Measurements from ENCODE around the gene TREML1.

TREML1 gene

DNA sequence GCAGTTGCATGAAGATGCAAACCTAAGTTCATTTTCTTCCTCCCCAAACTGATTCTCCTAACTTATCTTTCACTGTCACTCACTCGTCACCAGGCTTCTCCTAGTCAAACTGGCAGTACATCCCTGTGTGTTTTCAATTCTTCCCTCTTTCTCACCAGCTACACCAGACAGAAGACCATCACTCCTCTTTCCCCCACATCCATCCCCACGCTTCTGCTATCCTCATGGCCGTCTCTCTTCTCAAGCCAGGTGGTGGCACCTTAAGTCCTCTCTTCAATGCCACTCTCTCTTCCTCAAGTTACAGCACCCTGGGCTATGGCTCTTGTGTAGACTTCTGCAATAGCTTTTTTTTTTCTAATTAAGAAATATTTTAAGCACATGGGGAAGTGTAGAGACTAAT lies 23.1 kb upstream of the TREML1 start:
- no peak for DNase-seq

DNA sequence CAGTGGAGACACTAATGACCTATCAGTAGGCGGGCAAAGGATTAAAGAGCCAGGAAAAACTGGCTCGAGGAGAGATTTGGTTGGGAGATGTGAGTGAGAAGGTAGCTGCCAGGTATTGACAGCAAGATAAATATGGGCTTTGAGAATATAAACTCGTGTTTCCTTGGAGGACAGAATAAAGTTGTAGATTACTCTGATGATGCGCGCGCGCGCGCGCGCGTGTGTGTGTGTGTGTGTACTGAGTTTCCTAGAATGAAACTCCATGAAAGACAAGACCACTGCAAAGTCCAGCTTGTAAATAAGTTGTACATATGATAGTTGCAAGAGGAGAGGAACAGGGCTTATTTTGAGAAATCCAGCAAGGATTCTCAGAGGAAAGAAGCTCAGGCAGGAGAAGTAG lies 22.0 kb upstream of the TREML1 start:
- no peak for DNase-seq

DNA sequence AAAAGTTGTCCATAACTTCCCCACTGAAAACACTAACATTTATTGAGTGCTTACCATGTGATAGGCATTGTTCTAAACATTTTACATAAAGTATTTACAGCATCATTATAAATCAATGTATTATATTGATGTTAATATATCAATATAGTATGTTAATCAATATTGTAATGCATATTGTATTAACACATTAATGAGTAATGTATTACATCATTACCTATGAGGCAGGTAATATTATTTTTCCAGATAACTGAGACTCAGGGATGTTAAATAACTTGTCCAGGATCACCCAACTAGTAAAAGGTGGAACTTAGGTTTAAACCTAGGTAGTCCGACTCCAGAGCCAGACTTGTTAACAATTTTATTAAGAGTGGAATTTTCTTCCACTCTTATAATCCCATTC lies 20.9 kb upstream of the TREML1 start:
- DNase-seq = no peak

DNA sequence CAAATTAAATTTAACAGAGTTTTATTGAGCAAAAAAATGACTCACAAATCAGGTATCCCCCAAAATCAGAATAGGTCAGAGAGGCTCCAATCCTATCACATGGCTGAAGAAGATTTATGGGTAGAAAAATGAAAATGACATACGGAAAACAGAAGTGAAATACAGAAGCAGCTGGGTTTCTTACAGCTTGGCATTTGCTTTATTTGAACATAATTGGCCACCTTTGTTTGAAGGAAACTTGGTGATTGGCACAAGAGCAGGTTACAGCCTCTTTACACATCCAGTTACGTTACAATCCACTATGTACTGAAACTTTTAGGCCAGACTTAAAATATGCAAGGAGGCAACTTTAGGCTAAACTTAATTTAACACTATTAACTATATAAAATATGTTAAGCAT lies 20.5 kb upstream of the TREML1 start:
- DNase-seq = no peak

DNA sequence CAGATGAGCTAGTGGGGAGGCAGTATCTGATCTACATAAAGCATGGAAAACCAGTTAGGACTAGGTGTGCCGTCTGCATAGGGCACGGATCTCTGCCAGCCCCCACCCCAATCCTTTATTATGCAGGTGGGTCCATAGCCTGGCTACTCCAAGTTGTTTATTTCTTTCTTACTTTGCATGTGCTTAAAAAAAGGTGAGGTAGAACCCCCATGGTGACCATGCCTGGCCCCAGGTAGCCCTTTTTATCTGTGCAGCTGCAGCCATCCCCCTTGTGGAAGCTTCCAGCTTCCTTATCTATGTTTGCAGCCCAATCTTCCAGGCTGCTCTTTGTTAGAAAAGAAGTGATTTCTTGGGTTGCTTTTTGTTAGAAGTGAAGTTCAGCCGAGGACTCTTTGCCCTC lies 17.8 kb upstream of the TREML1 start:
- no peak for DNase-seq

DNA sequence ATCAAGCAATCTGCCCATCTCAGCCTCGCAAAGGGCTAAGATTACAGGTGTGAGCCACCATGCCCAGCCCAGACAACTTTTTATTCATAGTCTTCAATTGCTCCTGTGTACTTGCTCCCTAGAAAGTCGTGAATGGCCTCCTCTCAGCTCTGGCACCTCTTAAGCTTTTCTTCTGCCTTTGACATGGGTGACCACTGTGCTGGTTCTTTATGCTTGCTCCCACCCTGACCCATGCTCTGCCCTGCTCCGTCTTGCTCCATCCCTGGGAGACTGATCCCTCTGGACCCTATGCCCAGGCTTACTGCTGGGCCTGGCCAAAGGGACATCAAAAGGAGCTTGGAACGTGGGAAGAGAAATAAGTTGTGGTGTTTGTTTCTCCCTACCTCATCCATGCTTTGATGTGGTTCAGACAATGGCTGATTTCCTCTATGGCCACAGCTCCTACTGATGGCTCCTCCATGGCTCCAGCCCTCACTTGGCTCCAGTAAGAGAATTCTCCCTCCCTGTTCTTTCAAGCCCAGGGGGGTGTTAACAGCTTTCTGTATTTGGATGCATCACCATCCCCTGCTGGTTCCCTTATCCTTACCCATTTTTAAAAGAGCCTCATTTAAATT lies 16.5 kb upstream of the TREML1 start:
- no peak for DNase-seq

DNA sequence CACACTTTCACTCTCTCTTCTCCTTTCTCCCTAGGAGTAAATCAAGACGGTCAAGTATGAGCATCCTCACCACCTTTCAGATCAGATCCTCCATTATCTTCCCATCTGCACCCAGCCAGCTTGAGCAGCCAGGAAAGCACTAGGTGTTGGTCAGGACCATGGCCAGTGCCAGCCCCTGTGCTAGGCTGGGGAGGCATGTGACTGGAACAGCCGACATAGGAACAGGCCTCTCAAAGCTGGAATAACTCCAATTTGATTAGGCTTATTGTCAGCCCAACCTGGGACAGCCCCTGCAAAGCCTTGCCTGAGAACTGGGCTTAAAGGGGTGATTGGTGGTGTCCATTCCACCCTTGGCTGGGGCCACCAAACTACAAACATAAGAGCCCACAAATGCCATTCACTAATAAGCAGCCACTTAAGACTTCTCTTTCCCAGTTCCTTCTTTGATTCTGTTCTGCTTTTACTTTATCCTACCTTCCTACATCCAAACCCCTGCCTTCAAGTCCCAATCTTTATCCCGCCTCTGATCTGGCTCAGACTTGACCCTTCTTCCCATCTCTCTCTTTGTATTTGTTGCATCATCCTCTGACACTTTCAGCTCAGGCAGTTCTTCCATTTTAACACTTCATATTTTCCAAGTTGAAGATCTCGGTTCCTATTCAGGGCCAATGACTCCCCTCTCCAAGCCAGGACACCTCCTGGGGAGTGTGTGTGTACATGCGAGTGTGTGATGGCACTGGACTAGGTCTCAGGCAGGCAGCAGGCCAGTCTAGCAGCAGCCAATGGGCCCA lies 13.2 kb upstream of the TREML1 start:
- no peak for DNase-seq

DNA sequence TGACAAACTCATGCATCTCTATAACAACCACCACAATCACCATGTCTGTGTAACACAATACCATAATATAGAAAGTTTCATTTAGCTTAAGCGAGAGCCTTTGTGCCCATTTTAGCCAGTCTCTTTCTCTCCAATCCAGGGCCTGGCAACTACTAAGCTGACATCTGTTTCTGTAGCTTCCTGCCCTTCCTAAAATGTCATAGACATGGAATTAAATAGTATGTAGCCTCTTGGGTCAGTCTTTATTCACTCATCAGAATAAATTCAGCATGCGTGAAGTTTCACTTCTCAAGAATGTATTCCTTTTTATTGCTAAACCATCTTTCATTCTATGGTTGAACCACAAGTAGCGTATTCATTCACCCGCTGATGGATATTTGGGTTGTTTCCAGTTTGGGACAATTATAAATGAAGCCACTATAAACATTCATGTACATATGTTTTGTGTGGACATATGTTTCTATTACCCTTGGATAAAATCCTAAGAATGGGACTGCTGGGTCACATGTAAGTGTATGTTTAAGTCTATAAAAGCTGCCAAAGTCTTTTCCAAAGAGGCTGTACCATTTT lies 10.5 kb upstream of the TREML1 start:
- no peak for DNase-seq

DNA sequence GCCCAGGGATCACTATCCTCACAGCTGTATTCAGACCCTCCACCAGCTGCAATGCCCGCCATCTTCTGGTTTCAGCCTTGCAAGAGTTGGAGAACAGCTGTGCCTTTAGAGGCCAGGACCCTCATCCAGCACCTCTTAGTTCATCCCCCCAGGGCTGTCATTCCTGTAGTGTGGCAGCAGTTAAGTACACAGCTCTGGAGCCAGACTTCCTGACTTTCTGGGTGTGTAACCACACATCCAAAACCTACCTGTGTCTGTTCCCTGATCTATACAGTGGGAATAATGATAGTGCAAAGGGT lies 9.2 kb upstream of the TREML1 start:
- DNase-seq = no peak

DNA sequence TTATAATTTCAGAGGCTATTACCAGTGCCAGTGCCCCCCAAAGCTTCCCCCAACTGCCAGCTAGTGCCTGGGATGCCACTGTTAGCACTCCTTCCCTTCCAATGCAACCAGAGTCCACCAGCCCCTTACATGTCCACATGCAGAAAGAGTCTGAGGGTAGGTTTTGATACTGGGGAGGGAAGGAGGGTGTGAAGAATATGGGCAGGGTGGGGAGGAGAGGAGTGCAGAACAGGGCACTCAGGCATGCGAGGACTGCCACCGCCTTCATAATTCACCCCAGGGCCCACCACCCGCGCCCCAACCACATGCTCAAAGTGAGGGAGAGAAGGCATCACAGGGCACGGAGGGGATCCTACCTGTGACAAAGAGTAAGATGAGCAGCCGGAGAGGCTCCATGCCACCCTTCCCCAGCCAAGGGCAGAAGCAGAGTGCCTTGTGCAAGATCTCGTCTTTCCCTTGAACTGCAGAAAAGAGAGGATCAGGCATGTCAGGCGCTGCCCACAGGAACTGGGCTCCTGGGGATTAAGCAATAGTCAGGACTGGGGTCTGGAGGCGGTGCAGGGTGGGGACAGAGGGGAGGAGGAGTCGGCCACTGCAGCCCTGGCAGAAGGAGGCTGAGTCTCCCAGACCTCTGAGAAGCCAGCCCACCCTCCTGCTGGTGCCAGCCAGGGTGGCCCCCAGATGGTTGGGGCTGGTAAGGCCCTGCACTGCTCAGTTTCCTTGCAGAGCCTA lies 8.7 kb upstream of the TREML1 start, which contains the start of gene TREM2:
Gene TREM2 (minus strand): TSS at position 430 of the 732 bp plus-strand sequence. CDS start 34 bp downstream, at position 396.
- DNase-seq = no peak

DNA sequence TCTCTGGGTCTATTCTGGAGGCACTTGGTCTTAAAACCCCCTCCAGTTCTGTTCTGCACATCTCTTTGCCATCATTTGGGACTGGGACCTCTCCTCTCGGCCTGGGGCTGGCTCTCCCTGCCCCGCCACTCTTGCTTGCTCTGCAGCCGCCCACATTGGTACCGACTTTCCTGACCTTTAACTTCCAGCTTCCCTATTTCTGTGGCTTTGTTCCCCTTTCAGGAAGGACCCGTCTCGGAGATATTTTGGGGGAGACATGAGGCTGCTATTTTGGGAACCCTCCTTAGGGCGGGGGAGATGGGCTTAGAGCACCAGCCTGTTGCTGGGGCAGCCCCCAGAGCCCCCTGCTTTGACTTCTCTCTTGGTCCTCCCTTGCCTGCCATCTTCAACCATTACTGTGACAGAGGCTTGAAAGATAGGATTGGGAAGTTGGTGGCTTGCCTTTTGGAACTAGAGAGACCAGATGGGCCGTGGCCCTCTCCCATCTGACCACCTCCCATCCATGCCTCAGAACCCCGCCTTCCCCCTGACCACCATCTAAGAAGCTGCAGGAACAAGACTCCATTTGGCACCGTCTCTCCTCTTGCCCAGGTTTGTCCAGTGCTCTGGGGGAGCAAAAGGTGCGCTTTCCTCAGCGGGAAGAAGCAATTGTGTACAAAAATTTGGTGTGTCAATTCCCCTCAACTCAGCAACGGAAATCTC lies 7.9 kb upstream of the TREML1 start:
- DNase-seq = no peak

DNA sequence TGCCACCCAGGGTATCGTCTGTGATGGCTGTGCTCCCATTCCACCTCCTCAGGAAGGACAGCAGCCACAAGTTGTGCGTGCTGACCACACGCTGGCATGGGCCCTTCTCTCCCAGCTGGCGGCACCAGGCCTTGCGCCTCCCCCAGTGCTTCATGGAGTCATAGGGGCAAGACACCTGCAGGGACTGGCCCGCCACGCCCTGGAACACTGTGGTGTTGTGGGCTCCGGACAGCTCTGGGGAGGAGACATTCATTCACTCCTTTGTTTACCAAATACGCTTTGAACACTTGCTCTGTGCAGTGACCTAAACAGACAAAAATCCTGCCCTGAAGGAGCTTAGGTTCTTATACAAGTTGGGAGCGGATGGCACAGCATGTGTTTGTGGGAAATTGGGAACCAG lies 7.2 kb upstream of the TREML1 start:
- DNase-seq = no peak

DNA sequence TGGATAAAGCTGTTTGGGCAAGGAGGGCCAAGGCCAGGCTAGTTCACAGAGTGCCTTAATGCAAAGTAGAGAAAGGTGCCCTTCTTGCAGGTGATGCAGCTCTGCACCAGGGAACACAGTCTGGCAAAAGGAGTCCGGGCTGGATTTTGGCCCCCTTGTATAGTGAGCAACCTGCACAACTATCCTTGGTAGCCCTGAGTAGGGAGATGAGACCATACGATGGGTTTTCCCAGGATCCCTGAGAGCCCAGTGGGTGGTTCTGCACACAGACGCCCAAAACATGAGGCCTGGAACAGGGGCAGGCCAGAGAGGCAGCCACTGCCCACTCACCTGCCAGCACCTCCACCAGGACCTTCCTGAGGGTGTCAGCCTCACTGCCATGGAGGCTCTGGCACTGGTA lies 6.8 kb upstream of the TREML1 start:
- DNase-seq = no peak

DNA sequence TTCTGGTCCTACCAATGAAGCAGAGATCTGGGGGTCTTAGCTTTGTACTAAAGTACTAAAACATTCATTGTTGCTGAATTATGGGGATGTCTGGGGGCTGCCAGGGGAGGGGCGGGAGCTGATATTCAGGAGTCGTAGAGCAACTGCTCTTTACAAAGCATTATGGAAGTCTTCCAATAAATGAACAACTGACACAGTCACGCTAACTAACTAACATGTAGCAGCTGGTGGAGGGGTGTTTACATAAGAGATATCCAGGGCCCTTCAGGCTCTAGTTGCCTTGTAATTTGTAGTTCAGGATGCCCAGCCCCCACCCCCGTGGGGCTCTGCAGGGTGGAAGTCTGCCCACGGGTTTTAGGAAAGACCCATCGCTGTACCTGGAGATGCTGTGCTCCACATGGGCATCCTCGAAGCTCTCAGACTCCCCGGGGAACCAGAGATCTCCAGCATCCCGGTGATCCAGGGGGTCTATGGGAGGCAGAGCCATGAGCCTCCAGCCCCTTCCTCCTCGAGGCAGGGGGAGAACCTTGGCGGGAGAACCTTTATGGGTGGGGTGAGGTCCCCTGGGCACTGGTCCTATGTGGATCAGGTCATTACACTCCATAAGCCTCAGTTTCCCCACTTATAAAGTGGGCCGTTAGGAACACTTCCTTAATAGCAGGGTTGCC lies 5.4 kb upstream of the TREML1 start:
- DNase-seq = no peak

DNA sequence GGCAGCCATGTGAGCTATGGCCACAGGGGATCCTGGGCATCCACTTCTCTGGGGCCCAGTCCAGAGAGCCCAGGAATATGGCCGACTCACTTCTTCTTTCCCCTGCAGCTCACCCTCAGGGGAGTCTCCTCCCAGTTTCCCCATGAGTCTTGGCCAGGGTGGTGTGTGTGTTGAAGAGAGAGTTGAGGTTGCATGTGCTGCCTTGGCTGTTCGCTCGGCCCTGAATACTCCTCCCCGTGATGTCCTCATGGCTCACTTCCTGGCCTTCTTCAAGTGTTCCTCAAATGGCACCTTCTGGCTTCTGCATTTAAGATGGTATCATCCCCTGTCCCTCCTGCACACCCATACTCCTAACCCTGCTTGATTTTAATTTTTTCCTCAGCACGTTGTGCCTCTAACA lies 3.2 kb upstream of the TREML1 start:
- DNase-seq = no peak

DNA sequence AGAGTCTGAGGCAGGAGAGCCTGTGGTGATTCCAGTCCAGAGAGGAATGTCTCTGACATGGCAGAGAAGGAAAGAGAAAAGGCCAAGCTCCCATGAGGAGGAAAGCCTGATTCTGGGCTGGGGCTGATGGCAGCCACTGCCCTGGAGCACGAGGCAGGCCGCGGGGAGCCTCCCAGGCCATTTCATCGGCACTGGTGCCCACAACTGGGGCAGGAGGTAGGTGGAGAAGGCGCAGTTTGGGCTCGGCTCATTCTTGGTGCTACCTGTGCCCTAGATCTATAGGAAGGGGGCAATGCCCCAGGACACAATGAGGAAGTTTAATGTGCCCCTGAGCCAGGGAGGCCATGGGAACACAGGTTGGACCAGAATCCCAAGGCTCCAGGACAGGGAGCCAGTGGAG lies 2.6 kb upstream of the TREML1 start:
- no peak for DNase-seq

DNA sequence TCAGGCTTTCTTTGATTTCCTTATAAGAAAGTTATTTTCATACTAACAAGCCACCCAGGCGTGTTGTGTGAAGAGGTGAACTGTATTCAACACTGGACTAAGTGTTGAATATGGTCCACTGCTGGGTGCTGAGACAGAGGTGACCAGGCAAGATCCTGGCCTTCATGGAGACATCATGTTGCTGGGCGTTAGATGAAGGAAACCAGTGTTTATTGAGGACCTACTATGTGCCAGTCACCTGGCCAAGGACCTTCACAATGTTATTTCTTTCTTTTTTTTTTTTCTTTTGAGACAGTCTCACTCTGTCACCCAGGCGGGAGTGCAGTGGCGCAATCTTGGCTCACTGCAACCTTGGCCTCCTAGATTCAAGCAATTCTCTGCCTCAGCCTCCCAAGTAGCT lies 1.9 kb upstream of the TREML1 start:
- no peak for DNase-seq

DNA sequence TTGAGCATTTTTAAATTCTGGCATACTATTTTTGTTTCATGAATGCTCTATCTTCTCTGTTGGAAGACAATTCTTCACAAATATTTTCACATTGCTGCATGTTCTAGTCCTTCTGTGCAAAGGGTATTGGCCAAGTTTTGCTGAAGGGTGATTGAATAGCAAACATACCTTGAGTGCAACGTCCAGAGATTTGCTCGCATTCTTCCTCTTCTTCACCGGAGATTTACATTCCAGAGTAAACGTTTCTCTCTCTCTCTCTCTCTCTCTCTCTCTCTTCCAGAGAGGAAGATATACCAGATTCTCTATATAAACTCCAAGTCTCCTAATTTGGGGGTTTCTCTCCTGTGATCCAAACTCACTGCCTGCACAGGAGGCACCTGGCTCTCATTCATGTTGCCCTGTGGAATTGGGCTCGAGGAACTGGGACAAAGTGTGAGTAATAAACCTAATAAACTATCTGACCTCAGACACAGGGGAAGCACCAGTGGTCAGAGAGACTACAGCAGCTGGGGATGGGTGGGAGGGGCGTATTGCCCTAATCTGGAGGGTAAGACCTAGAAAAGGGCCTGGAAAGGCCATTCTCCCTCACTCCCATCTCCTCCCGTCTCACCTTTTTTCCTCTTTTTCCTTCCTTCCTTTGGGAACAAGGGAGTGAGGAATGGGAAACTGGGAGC lies 1.1 kb upstream of the TREML1 start:
- DNase-seq = no peak

DNA sequence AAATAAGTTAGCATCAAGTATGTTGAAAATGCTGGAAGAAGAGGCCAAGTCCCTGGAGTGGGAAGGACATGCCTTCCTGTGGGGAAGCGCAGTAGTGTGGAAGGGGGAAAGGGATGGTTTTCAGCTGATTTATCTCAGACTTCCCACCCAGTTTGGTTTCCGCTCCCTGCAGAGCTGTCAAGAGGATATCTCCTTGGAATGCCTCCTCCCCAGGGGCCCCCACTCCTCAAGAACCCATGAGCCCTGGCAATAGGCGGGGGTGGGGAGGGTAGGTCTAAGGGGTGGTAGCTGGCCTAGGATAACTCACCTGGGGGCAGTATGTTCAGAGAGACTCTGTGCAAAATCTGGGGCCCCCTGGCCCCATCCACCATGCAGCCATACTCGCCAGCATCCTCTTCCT lies 696 bp downstream of the TREML1 start:
- no peak for DNase-seq

DNA sequence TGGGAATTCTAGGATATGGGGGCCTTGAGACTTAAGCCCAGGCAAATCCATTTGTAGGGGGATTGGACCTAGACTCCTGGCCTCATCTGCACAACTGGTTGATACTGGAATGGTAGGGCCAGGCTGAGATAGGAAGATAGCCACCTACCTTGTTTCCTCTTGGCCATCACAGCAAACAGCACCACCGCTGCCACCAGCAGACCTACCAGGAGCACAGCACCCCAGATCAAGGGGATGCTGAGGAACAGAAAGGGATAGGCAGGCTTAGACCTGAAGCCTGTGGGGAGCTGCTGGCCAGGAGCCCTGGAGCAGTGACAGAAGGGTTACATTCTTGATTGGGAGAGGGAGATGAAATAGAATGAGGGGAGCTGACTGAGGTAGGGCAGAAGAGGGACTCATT lies 3.5 kb downstream of the TREML1 start:
- DNase-seq = no peak

DNA sequence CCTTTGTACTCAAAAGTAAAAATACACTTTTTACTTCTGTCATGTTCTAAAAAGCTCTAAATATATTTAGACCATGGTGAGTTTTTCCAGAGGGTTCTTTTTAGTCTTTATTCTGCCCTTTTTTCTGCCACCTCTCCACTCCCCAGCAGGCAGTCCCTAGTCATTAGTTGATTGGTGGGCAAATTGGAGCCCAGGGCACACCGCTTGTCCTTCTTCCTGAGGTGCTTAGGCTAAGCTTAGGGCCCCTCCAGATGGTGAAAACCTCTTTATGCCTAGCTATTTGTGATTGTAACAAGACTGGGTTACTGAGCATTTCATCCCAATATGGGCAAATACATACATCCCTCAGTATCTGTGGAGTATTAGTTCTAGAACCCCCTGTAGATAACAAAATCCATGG lies 6.2 kb downstream of the TREML1 start:
- no peak for DNase-seq

DNA sequence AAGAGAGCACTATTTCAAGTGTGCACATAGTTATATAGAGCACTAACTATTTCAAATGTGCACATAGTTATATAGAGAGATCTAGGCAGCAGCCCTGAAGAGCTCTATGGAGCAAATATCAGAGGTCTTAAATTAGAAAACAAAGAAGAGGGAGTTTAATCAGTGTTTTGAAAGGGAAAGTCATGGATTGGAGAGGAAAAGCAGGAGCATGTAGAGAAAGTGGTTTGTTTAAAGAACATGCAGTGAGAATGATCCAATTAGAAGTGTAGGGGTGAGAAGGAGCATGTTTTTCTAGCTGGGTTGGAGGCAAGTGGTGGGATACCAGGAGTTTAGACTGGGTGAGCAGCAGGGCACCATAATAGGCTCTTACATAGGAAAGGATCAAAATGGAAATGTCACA lies 17.2 kb downstream of the TREML1 start:
- DNase-seq = no peak

Measured in GOT3 (cell line).